Chondrocyte (in vitro differentiated cells): ENCODE data around the gene TARP.
A peak's percentile ranks its signal among the peaks of the same experiment; 100 is the strongest.

Source experiments
- DNase-seq: peaks from one replicate; pipeline ENCODE4 v3.0.0; 2021; ENCODE audit warnings: mixed read lengths, low spot score
- H3K27ac Mint-ChIP-seq: one replicate; pipeline ENCODE4 v1.8.0; 2021; ENCODE audit warnings: mild to moderate bottlenecking, moderate library complexity, mixed read lengths; ENCODE audit not compliant: unreplicated experiment
- H3K27me3 Mint-ChIP-seq: 2 replicates; pipeline ENCODE4 v1.8.0; 2021; ENCODE audit warnings: low read depth, mixed read lengths
- H3K36me3 Mint-ChIP-seq: 2 replicates; pipeline ENCODE4 v1.8.0; 2021; ENCODE audit warnings: low read depth, mixed read lengths
- H3K4me1 Mint-ChIP-seq: 2 replicates; pipeline ENCODE4 v1.8.0; 2021; ENCODE audit warnings: low read depth, mild to moderate bottlenecking, mixed read lengths
- H3K4me3 Mint-ChIP-seq: one replicate; pipeline ENCODE4 v1.8.0; 2021; ENCODE audit warnings: mild to moderate bottlenecking, moderate library complexity, mixed read lengths; ENCODE audit not compliant: unreplicated experiment
- H3K9me3 Mint-ChIP-seq: 2 replicates; pipeline ENCODE4 v1.8.0; 2021; ENCODE audit warnings: low read depth, mixed read lengths
- TF ChIP-seq, protein P1 (sequence below): fragments of 200-600 bp; sonication (generic); IDR thresholded peaks from 2 replicates; pipeline ENCODE4 v1.5.0; 2021; ENCODE audit warnings: antibody characterized with exemption, mild to moderate bottlenecking, moderate library complexity

Gene TARP

DNA sequence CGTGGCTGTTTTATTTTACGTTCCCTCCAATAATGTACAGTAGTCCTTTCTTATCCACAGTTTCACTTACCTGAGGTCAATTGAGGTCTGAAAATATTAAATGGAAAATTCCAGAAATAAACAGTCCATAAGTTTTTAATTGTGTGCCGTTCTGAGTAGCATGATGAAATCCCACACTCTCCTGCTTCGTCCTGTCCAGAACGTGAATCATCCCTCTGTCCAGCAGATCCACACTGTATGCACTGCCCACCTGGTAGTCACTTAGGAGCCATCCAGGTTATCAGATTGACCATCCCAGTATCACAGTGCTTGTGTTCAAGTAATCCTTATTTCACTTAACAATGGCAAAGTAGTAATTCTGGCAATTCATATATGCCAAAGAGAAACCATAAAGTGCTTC, 49.0 kb downstream of the TARP start:
- DNase-seq: no peak
- Mint-ChIP-seq H3K9me3 (no peaks in the 10 kb centered on the region), H3K36me3 (peaks cover 17% of the 10 kb centered on the region), H3K4me1 (peaks cover 5% of the 10 kb centered on the region), H3K27ac (no peak overlapping the region), H3K4me3 (no peak overlapping the region), H3K27me3 (no peaks in the 10 kb centered on the region)
- TF ChIP-seq, protein P1, sequence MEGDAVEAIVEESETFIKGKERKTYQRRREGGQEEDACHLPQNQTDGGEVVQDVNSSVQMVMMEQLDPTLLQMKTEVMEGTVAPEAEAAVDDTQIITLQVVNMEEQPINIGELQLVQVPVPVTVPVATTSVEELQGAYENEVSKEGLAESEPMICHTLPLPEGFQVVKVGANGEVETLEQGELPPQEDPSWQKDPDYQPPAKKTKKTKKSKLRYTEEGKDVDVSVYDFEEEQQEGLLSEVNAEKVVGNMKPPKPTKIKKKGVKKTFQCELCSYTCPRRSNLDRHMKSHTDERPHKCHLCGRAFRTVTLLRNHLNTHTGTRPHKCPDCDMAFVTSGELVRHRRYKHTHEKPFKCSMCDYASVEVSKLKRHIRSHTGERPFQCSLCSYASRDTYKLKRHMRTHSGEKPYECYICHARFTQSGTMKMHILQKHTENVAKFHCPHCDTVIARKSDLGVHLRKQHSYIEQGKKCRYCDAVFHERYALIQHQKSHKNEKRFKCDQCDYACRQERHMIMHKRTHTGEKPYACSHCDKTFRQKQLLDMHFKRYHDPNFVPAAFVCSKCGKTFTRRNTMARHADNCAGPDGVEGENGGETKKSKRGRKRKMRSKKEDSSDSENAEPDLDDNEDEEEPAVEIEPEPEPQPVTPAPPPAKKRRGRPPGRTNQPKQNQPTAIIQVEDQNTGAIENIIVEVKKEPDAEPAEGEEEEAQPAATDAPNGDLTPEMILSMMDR: no peak

GRCh38 chr7:38223306-38223705, 50.1 kb downstream of the TARP start:
- Mint-ChIP-seq H3K9me3 (no peaks in the 10 kb centered on the region), H3K36me3 (peaks cover 17% of the 10 kb centered on the region), H3K4me1 (peaks cover 5% of the 10 kb centered on the region), H3K27ac (no peak overlapping the region), H3K27me3 (no peaks in the 10 kb centered on the region), H3K4me3 (no peak overlapping the region)
- no peak for DNase-seq
- TF ChIP-seq, protein P1: no peak

GRCh38 chr7:38222481-38223096, 50.8 kb downstream of the TARP start:
- Mint-ChIP-seq H3K27me3 (no peaks in the 10 kb centered on the region), H3K9me3 (no peaks in the 10 kb centered on the region), H3K4me3 (no peak overlapping the region), H3K27ac (no peak overlapping the region), H3K4me1 (peaks cover 5% of the 10 kb centered on the region), H3K36me3 (peaks cover 17% of the 10 kb centered on the region)
- DNase-seq: no peak
- TF ChIP-seq, protein P1: peak; percentile 93

DNA sequence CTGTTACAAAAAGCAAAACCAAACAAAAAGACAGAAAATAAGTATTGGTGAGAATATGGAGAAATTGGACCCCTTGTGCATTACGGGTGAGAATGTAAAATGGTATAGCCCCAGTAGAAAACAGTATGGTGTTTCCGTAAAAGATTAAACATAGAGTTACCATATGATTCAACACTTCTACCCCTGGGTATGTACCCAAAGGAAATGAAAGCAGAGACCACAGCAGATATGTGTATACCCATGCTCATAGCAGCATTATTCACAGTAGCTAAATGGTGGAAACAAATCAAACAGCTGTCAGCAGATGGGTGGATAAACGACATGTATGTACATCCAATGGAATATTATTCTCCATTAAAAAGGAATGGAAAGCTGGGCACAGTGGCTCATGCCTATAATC, 53.0 kb downstream of the TARP start:
- H3K27ac Mint-ChIP-seq: no peak overlapping the region
- no peaks in the 10 kb centered on the region for H3K27me3 Mint-ChIP-seq
- H3K4me1 Mint-ChIP-seq: peaks cover 13% of the 10 kb centered on the region
- no peak for DNase-seq
- peaks cover 19% of the 10 kb centered on the region for H3K36me3 Mint-ChIP-seq
- H3K4me3 Mint-ChIP-seq: no peak overlapping the region
- TF ChIP-seq, protein P1: no peak
- H3K9me3 Mint-ChIP-seq: no peaks in the 10 kb centered on the region

DNA sequence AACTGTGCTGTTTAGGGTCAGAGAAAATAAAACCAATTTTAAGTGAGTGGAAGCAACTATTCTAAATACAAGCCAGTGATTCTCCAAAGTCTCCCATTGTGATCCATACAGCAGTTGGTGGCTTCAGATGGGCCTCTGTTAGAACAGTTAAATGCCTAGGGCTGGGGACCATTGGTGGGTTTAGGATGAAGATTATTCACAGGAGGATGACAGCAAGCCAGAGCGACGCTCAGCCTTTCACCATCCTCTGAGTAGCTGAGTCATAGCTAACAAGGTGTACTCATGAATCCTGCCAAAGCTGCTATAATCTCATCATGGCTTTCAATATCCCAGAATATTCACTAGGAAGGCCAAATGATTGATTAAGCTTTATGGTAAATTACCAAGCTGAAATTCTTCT, 55.8 kb downstream of the TARP start:
- no peak overlapping the region for H3K27ac Mint-ChIP-seq
- TF ChIP-seq, protein P1: no peak
- no peaks in the 10 kb centered on the region for H3K27me3 Mint-ChIP-seq
- H3K36me3 Mint-ChIP-seq: peaks cover 15% of the 10 kb centered on the region
- no peak for DNase-seq
- H3K4me1 Mint-ChIP-seq: peaks cover 19% of the 10 kb centered on the region
- H3K9me3 Mint-ChIP-seq: no peaks in the 10 kb centered on the region
- no peak overlapping the region for H3K4me3 Mint-ChIP-seq
